Skin epidermis (tissue), 12 donors: ENCODE results near the gene SUCLG1.
"Not testable (repeated sequence)": the region's sequence is repeated elsewhere in the genome, so short reads cannot be mapped to it uniquely, and the experiment has no call there.

Experiments
- H3K27ac ChIP-seq, 21 experiments: fragments of 200-600 bp; sonication (generic) in 11 of 21; one replicate each; pipeline ENCODE4 v1.5.0; 2020; ENCODE audit warnings: mild to moderate bottlenecking in 3 of 21, inconsistent platforms in 2 of 21, moderate library complexity in 2 of 21
- H3K4me3 ChIP-seq, 7 experiments: fragments of 200-600 bp; sonication (generic) in 2 of 7; one replicate each; pipeline ENCODE4 v1.5.0; 2020; ENCODE audit warnings: inconsistent platforms in 2 of 7, mild to moderate bottlenecking in 2 of 7, moderate library complexity in 1 of 7

SUCLG1 gene

GRCh38 chr2:84472423-84472822 lies 13.3 kb upstream of the SUCLG1 start:
- not testable (repeated sequence) for H3K4me3 ChIP-seq
- peak overlapping the region in 1 of 21 experiments; percentile 14 for H3K27ac ChIP-seq

DNA sequence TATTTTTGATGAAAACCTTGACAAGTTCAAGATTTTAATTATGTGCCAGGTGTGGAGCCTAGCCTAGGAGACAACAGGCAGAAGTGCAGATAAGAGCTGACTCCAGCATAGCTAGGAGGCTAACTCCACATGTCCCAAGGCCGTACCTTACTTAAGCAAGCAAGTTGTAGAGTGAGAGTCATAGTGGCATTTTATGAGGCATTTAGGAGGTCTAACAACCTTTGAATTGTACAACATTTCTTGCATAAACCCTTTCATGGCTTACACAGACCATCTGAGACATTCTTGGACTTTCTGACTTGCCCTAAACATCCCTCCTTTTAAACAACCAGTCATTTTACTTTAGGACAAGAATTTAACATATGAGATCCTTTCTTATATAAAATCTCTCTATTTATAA lies 8.3 kb upstream of the SUCLG1 start:
- no peak overlapping the region for H3K27ac ChIP-seq

DNA sequence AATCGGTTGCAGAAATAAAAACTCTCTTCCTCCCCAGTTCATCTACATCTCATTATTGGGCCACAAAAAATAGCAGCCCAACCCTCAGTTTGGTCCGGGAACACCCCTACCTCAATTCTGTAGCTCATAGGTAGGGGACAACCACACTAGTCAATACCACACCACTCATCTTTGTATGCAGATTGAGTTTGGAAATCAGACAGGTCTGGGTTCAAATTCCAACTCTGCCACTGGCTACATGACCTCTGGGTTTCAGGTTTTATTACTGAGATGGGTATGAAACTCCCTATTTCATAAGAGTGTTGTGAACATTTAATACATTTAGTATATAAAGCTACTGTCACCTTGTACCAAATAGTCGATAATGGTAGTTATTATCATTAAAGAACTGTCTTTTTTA lies 2.2 kb upstream of the SUCLG1 start:
- Histone ChIP-seq H3K27ac (no peak overlapping the region), H3K4me3 (no peak overlapping the region)

More for the DNA sequence above, 8.3 kb upstream of the SUCLG1 start:
- no peak overlapping the region for H3K4me3 ChIP-seq

GRCh38 chr2:84460670-84461069 lies 1.6 kb upstream of the SUCLG1 start:
- no peak overlapping the region for H3K27ac ChIP-seq
- no peak overlapping the region for H3K4me3 ChIP-seq

DNA sequence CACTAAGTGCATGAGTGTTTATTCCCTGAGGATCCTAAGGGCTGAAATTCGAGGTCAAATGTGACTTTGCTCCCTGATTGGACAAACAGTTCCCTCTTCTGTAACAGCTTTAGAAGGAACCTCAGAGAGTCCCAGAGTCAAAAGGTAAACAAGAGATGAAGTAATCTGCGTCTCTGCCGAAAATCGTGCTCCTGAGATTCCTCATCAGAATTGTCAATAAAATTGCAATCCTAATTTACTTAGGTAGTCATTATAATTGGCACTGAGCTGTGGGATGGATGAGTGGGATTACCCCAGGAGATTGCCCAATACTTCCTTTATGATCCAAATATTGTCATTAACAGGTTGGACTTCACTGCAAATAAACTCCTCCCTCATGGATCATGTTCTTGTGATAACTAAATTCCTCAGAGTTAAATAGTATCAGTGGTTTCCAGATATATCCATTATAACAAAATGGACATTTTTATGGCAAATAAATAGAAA lies 907 bp upstream of the SUCLG1 start:
- Histone ChIP-seq H3K27ac (peak overlapping the region in 9 of 21 experiments; percentile 88 to 97 (median 94)), H3K4me3 (peak overlapping the region; percentile 75 to 100 (median 94))

- Histone ChIP-seq H3K4me3 (peak overlapping the region; percentile 75 to 100 (median 94)), H3K27ac (peak overlapping the region; percentile 64 to 98 (median 92))
Observed at GRCh38 chr2:84458551-84459017, 496 bp downstream of the SUCLG1 start.

GRCh38 chr2:84457686-84458085 lies 1.4 kb downstream of the SUCLG1 start:
- H3K27ac ChIP-seq = no peak overlapping the region
- peak overlapping the region in 1 of 7 experiments; percentile 94 for H3K4me3 ChIP-seq

DNA sequence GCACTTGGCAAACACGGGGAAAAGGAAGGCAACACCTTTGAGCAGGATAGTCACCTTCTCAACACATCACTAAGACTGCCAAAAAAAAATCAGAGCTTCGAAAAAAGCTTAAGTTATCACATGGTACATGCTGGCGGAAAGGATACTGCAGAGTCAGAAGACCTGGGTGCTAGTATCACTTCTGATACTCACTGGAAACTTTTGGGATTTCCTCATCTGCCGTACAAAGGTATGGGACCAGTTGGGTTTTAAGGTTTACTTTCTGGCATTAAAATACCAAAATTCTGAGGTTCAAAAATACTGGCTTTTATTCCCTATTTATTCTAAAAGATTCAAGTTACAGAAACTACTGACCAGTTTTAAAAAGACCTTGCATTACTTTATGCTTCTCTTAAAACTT lies 2.9 kb downstream of the SUCLG1 start:
- H3K4me3 ChIP-seq = no peak overlapping the region
- no peak overlapping the region for H3K27ac ChIP-seq

DNA sequence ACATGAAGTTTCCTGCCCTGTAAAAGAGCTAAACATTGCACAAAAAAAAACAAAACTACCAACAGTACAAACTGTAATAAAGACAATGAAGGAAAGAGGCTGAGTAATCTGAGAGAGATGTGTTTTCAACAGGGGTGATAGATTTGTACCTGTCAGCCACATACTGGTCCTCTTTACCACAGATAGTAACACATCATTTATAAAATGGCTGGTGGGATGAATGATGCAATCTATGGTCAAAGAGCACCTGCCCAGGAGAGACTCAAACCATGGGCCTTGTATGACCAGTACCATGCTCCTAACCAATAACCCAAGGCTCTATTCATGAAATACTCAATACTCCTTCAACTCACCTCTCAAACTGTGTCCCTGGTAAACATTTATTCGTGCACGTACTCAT lies 4.5 kb downstream of the SUCLG1 start:
- no peak overlapping the region for H3K4me3 ChIP-seq

GRCh38 chr2:84452624-84453023 lies 6.5 kb downstream of the SUCLG1 start:
- Histone ChIP-seq H3K27ac (no peak overlapping the region), H3K4me3 (no peak overlapping the region)

More for the DNA sequence above, 4.5 kb downstream of the SUCLG1 start:
- no peak overlapping the region for H3K27ac ChIP-seq

GRCh38 chr2:84451579-84451978 lies 7.5 kb downstream of the SUCLG1 start:
- no peak overlapping the region for H3K4me3 ChIP-seq
- no peak overlapping the region for H3K27ac ChIP-seq

DNA sequence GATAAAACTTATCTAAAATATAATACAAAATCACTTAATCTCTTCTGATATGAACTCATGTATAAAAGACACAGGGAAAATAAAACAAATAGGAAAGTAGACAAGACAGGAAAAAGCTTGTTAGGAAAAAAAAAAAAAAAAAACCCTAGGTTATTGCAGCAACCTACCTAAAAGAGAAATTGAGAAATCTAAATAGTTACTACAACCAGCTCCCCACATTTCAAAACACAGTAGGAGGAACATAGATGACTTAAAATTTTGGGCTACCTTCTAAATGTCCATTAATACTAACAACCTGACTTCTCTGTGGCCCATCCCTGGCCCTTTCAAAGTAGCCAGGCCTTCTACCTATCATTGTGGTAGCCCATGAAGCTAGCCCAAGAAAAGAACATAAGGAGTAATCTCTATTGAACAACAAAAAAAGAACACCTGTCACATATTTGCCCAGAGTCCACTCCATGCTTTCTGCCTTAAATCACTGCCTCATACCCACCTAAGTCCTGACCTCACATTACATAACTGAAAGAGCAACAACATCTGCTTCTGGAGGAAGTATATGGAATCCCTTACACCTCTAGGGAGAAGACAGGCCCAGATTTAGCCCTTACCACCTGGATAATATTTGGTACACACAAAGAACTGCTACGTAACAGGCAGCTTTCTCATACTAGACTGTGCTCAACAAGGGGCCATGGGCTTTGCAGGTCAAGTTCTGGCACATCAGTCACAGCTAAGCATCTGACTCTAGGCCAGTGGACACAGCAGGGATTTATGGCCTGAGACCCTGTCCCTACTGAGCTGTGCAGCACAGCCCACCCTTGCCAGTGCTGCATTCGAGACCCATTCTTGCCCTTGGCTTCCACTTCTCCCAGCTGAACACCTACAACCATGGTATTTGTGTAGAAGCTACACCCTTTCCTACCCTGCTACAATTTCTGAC lies 8.5 kb downstream of the SUCLG1 start:
- Histone ChIP-seq H3K27ac (no peak overlapping the region), H3K4me3 (no peak overlapping the region)

GRCh38 chr2:84449711-84450110 lies 9.4 kb downstream of the SUCLG1 start:
- Histone ChIP-seq H3K27ac (no peak overlapping the region), H3K4me3 (no peak overlapping the region)

DNA sequence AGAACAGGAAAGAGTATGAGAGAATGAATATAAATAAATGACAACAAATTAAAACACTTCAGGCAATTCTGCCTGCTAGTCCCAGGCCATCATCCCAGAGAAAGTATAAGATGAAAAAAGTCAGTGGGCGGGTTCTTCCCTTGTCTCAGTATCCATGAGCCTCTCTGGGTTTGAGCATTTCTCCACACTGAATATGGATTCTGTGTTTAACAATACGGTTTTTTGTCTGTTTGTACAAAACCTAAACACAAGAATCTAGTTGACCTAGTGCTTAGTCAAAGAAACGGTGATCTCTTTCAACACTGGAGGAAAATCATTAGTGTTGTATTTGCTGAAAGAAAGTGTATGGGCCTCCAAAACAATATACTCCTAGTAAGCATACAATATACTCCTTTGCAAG lies 10.0 kb downstream of the SUCLG1 start:
- Histone ChIP-seq H3K4me3 (no peak overlapping the region), H3K27ac (no peak overlapping the region)

GRCh38 chr2:84443477-84443876 lies 15.6 kb downstream of the SUCLG1 start:
- peak overlapping the region in 1 of 21 experiments; percentile 47 for H3K27ac ChIP-seq
- no peak overlapping the region for H3K4me3 ChIP-seq

GRCh38 chr2:84442888-84443287 lies 16.2 kb downstream of the SUCLG1 start:
- Histone ChIP-seq H3K27ac (peak overlapping the region in 2 of 21 experiments; percentile 30 to 47), H3K4me3 (no peak overlapping the region)

- no peak overlapping the region for H3K27ac ChIP-seq
- no peak overlapping the region for H3K4me3 ChIP-seq
Observed at GRCh38 chr2:84441505-84441904, 17.6 kb downstream of the SUCLG1 start.

DNA sequence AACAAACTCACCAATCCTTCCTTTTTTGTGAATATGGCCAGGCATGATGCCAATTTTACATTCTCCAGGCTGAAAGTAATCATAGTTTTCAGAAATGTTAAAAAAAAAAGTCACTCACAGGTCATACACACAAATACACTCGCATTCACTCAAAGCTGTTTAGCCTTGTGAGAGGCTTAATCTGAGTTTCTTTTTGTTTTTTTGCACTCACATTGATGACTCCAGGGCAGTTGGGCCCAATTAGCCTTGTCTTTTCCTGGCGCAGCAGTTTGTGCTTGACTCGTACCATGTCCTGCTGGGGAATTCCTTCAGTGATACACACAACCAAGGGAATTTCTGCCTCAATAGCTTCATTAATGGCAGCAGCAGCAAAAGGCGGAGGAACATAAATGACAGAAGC lies 18.0 kb downstream of the SUCLG1 start:
- H3K4me3 ChIP-seq = no peak overlapping the region
- H3K27ac ChIP-seq = no peak overlapping the region

DNA sequence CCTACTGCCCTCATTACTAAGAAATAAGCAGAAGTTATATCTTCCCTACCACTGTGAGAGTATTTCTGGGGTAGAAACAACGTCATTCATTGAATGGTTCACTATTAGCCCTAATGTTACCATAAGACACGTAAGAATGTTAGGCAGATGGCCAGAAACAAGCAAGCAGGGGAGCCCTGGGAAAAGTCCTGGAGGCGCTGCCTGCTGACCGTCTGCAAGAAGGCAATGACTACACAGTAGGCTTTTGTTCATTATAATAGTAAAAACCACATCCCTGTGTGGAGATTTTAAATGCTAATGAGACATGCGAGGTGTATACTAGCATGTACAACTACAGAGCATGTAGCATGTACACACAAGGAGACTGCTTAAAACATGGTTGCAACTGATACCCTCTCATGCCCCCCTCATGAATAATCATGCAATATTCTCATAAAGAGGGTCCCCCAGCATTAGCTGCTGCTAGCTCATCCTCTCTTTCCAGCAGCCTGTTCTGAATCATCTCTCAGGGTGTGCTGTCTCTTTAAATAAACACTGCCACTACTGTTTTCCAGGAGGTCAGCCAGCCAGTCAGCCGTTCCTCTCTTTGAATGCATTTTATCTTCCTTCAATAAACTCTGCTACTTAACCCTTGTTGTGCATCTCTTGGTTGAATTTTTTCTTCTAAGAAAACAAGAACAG lies 23.6 kb downstream of the SUCLG1 start:
- H3K27ac ChIP-seq = no peak overlapping the region
- no peak overlapping the region for H3K4me3 ChIP-seq

- Histone ChIP-seq H3K4me3 (no peak overlapping the region), H3K27ac (no peak overlapping the region)
Observed at GRCh38 chr2:84429328-84429727, 29.8 kb downstream of the SUCLG1 start.
